MM.1S (cell line): Measurements from ENCODE around the gene ATP1A4.

Experiments
- DNase-seq: peaks from one replicate; pipeline ENCODE4 v3.0.0-alpha.2; 2015
- H2AFZ ChIP-seq: fragments of 300-600 bp; sonication (generic); 2 replicates; pipeline ENCODE4 v1.6.0; 2016; ENCODE audit warnings: antibody characterized with exemption, low read length
- H3F3A ChIP-seq: fragments of 300-600 bp; sonication (generic); 2 replicates; pipeline ENCODE4 v1.6.1; 2016; ENCODE audit warnings: mild to moderate bottlenecking, antibody characterized with exemption, low read length, moderate library complexity, mixed read lengths; ENCODE audit not compliant: insufficient read depth
- H3K27ac ChIP-seq: fragments of 300-600 bp; sonication (generic); 2 replicates; pipeline ENCODE4 v1.5.1; 2016; ENCODE audit warnings: mild to moderate bottlenecking, low read length
- H3K27me3 ChIP-seq: fragments of 300-600 bp; sonication (generic); replicated peaks from 2 replicates; pipeline ENCODE4 v1.6.0; 2016; ENCODE audit warnings: low read length; ENCODE audit not compliant: insufficient read depth
- H3K36me3 ChIP-seq: fragments of 300-600 bp; sonication (generic); replicated peaks from 2 replicates; pipeline ENCODE4 v1.6.1; 2016; ENCODE audit warnings: mild to moderate bottlenecking, low read length, mixed read lengths; ENCODE audit not compliant: insufficient read depth
- H3K4me1 ChIP-seq: fragments of 300-600 bp; sonication (generic); 2 replicates; pipeline ENCODE4 v1.6.1; 2016; ENCODE audit warnings: low read length, mixed read lengths
- H3K4me2 ChIP-seq: fragments of 300-600 bp; sonication (generic); 2 replicates; pipeline ENCODE4 v1.6.0; 2016; ENCODE audit warnings: low read depth, low read length
- H3K4me3 ChIP-seq: fragments of 300-600 bp; sonication (generic); 2 replicates; pipeline ENCODE4 v1.5.1; 2016; ENCODE audit warnings: low read length, mixed read lengths
- H3K79me2 ChIP-seq: fragments of 300-600 bp; sonication (generic); 2 replicates; pipeline ENCODE4 v1.6.1; 2016; ENCODE audit warnings: mixed run types, low read length, mixed read lengths
- H3K9ac ChIP-seq: fragments of 300-600 bp; sonication (generic); 2 replicates; pipeline ENCODE4 v1.6.1; 2016; ENCODE audit warnings: low read length, mixed read lengths
- H3K9me2 ChIP-seq: fragments of 300-600 bp; sonication (generic); replicated peaks from 2 replicates; pipeline ENCODE4 v1.6.1; 2016; ENCODE audit warnings: mild to moderate bottlenecking, low read length, mixed read lengths; ENCODE audit not compliant: insufficient read depth
- H3K9me3 ChIP-seq: fragments of 300-600 bp; sonication (generic); replicated peaks from 2 replicates; pipeline ENCODE4 v1.6.1; 2016; ENCODE audit warnings: mild to moderate bottlenecking, low read length, mixed read lengths; ENCODE audit not compliant: insufficient read depth
- H4K20me1 ChIP-seq: fragments of 300-600 bp; sonication (generic); 2 replicates; pipeline ENCODE4 v1.6.1; 2016; ENCODE audit warnings: mild to moderate bottlenecking, low read length, moderate library complexity, mixed read lengths; ENCODE audit not compliant: insufficient read depth
- EZH2 ChIP-seq: fragments of 300-600 bp; sonication (generic); optimal IDR thresholded peaks from 2 replicates; pipeline ENCODE3; 2017; ENCODE audit warnings: low read depth, mild to moderate bottlenecking, antibody characterized with exemption, low read length, mixed read lengths
- EZH2phosphoT487 ChIP-seq: fragments of 300-600 bp; sonication (generic); IDR thresholded peaks from 2 replicates; pipeline ENCODE4 v1.6.1; 2018; ENCODE audit warnings: antibody characterized with exemption, low read length
- TF ChIP-seq, protein P1 (sequence below): fragments of 300-600 bp; sonication (generic); IDR thresholded peaks from 2 replicates; pipeline ENCODE4 v1.5.1; 2016; ENCODE audit warnings: antibody characterized with exemption, low read length, mixed read lengths

Gene ATP1A4

DNA sequence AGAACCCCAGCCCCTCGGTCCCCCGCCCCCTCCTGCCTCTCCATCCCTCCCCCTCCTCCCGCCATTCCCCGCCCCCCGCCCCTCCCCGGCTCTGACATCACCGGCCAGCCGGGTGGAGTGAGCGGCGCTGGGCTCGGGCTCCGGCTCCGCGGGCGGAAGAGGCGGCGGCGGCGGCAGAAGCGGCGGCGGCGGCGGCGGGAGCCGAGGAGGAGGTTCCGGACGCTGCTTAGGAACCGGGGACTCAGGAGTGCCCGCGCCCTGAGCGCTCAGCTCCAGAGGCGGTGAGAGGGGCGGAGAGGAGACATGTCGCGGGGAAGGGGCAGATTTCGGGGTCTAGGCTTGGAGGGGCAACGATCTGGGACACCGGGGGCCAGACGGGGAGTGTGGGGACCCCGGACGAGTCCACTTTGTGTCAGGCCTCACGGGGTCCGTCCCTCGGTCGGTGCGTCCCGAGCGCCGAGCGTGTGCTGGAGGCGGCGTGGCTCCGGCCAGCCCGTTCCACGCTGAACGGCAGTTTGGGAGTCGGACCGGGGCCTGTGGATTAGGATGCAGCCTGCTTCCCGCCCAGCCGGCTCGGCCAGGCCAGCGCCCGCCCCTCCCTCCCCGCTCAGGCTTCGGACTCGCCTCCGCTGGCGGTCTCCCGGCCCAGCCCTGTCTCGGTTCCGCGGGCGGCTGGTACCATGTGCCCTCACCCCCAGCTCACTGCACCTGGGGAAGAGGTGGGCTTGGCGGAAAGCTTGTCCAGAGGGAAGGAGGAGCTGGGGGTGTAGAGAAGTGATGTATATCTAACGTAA is 54.0 kb downstream of the ATP1A4 start, which contains the start of gene PEA15:
Gene PEA15, plus strand, starts transcription at position 143 of the 794 bp plus-strand sequence. CDS start 6,161 bp downstream, outside the sequence.
- Histone ChIP-seq H3K27me3 (no peaks in the 10 kb centered on the region), H3K4me2 (peak within 1 kb of the TSS; percentile 91), H4K20me1 (no peaks in the 10 kb centered on the region), H3K36me3 (no peaks in the 10 kb centered on the region), H3K79me2 (peaks cover 51% of the 10 kb centered on the region), H3K9me2 (no peaks in the 10 kb centered on the region), H3K4me1 (peaks cover 24% of the 10 kb centered on the region), H3K27ac (peak within 1 kb of the TSS; percentile 86), H3K9me3 (no peaks in the 10 kb centered on the region), H3K4me3 (peak within 1 kb of the TSS; percentile 96), H3F3A (peaks cover 30% of the 10 kb centered on the region), H2AFZ (peak within 1 kb of the TSS; percentile 81), H3K9ac (peak within 1 kb of the TSS; percentile 93)
- DNase-seq: peak; percentile 85
- TF ChIP-seq EZH2: no peak
- no peak for TF ChIP-seq EZH2phosphoT487
- TF ChIP-seq, protein P1, sequence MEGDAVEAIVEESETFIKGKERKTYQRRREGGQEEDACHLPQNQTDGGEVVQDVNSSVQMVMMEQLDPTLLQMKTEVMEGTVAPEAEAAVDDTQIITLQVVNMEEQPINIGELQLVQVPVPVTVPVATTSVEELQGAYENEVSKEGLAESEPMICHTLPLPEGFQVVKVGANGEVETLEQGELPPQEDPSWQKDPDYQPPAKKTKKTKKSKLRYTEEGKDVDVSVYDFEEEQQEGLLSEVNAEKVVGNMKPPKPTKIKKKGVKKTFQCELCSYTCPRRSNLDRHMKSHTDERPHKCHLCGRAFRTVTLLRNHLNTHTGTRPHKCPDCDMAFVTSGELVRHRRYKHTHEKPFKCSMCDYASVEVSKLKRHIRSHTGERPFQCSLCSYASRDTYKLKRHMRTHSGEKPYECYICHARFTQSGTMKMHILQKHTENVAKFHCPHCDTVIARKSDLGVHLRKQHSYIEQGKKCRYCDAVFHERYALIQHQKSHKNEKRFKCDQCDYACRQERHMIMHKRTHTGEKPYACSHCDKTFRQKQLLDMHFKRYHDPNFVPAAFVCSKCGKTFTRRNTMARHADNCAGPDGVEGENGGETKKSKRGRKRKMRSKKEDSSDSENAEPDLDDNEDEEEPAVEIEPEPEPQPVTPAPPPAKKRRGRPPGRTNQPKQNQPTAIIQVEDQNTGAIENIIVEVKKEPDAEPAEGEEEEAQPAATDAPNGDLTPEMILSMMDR: no peak

DNA sequence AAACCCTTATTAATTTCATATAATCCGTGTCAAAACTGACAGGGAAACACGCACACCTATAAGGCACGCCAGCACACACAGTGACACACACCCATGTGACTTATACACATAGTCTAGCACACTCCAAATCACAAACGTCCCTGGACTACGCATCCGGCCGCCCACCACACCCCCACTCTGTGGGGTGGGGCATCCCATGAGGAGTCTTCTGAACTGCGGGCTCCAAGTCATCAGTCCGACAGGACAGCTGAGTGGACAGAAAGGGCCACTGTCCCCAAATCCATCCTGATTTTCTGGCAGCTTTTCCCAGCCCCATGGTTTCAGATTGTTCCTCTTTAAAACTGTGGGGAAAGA is 54.6 kb downstream of the ATP1A4 start:
- Histone ChIP-seq H3K9me3 (no peaks in the 10 kb centered on the region), H3K79me2 (peaks cover 56% of the 10 kb centered on the region), H2AFZ (peak overlapping the region; percentile 81; the same call in 1 of the 2 replicates), H3K27ac (peak overlapping the region; percentile 58; the same call in 1 of the 2 replicates), H3K4me1 (peaks cover 24% of the 10 kb centered on the region), H3K36me3 (no peaks in the 10 kb centered on the region), H3K9ac (peak overlapping the region; percentile 93), H3K4me3 (peak overlapping the region; percentile 96), H3K27me3 (no peaks in the 10 kb centered on the region), H3K4me2 (peak overlapping the region; percentile 91), H3F3A (peaks cover 30% of the 10 kb centered on the region), H4K20me1 (no peaks in the 10 kb centered on the region), H3K9me2 (no peaks in the 10 kb centered on the region)
- peak; percentile 30 for DNase-seq
- TF ChIP-seq EZH2phosphoT487: no peak
- TF ChIP-seq EZH2: no peak
- TF ChIP-seq, protein P1: no peak

DNA sequence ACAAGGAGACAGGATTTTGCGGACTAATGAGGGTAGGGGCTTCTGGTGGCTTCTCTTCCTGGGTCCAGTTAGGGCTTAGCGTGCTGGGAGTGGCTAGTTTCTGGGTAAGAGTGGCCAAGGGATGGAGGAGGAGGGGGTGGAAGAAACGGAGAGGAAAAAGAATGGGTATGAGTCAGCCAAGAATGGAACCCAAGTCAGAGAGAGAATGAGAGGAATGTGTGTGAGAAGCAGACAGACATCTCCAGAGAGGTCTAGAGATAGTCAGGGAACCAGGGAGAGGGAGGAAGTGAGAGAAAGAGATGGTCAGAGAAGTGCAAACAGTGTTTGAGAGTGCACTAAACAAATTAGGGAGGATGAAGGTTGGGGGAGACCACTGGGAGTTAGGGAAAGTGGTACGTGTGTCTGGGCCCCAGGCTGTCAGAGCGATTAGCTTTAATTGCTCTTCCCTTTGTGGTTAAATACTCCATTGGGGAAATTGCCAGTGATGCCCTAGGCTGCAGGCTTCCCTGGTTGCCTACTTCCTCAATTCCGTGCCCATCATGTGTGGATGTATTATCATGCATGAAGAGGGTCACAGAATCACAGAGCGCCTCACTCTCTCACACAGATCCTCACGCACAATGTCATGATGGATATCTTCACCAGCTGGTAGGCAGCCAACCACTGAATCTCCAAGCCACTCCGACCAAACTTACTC is 55.2 kb downstream of the ATP1A4 start:
- TF ChIP-seq, protein P1: no peak
- TF ChIP-seq EZH2: no peak
- TF ChIP-seq EZH2phosphoT487: no peak
- no peak for DNase-seq
- Histone ChIP-seq H3K4me3 (peak overlapping the region; percentile 96), H2AFZ (no peak overlapping the region), H4K20me1 (no peaks in the 10 kb centered on the region), H3K9me2 (no peaks in the 10 kb centered on the region), H3K27ac (no peak overlapping the region), H3K9me3 (no peaks in the 10 kb centered on the region), H3K4me2 (peak overlapping the region; percentile 91), H3K79me2 (peaks cover 57% of the 10 kb centered on the region), H3F3A (peaks cover 30% of the 10 kb centered on the region), H3K27me3 (no peaks in the 10 kb centered on the region), H3K36me3 (no peaks in the 10 kb centered on the region), H3K9ac (peak overlapping the region; percentile 93; the same call in 1 of the 2 replicates), H3K4me1 (peaks cover 24% of the 10 kb centered on the region)
